GM18502 (cell line): ENCODE measurements around the gene VGLL1.

ENCODE experiments used
- ATAC-seq: cut with Tn5 transposase; IDR thresholded peaks from one replicate; pipeline ENCODE4 v1.9.1; 2021; ENCODE audit warnings: mild to moderate bottlenecking; ENCODE audit not compliant: unreplicated experiment, poor library complexity

Gene VGLL1

DNA sequence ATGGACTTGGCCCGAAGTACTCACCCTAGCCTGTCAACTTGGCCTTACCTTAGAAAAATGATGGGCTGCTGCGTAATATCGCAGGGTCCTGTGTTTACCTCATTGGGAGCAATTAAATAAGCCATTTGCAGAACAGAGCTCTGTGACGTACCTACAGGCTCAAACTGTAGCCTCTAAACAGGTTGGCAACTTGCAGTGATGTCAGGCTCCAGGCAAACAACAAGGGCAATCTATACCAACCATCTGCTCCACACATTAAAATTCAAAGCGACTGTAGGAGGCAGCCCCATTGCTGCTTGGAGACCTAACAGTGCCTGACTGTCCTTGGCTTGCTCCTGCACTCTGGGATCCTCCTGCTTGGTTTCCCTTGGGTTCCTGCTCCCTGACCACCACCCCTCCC is 17.2 kb downstream of the VGLL1 start:
- no peak for ATAC-seq

DNA sequence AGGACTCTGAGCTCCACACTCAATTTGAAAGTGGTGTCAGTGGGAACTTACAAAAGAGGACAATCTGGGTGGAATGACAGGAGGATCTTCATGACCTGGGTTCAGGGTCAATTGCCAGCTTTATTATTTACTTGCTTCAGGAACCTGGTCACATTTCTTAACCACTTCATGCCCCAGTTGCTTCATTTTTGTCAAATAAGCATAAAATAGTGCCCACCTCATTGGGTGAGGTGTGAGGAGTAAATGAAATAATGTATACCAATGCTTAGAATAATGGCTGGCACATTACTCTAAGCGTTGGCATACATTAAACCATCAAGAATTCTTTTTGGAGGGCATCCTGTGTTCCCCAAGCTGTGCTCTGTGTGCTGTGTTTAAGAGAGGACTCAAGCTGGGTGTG is 19.4 kb downstream of the VGLL1 start:
- no peak for ATAC-seq

DNA sequence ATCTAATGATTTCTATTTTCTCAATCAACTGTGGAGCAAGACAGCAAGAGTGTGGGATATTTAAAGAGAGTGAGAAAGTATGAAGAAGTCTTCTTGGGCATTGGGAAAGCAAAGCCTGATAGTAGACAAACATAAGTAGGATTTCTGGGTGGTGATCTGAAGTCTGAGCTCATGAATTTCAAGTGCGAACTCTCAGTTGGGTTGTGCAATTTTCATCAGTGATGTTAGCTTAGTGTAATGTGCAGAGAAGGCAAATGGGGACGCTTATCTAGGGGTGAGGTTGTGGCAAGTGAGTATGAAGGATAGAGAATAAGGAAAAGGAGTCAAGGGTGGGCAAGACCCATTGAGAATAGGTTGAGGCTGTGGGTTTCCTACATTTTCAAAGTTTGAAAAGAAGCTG is 23.7 kb downstream of the VGLL1 start:
- no peak for ATAC-seq

DNA sequence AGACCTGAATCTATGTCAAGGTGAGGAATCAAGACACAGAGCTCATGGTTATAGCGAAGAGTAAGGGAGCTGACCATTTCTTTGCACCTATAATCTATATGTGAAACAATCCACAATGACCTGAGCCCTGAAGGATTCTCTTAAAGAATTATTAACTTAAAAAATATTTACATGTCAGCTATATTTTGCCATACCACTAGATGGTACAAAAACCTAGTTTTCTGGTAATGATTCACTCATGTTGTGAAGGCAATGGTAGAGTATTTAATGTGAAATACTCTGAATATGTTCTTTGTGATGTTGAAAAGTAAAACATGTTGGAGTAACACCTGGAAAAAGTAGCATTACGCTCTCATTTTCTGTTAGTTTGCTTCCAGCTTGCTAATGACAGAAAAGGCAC is 40.0 kb downstream of the VGLL1 start:
- ATAC-seq = no peak

DNA sequence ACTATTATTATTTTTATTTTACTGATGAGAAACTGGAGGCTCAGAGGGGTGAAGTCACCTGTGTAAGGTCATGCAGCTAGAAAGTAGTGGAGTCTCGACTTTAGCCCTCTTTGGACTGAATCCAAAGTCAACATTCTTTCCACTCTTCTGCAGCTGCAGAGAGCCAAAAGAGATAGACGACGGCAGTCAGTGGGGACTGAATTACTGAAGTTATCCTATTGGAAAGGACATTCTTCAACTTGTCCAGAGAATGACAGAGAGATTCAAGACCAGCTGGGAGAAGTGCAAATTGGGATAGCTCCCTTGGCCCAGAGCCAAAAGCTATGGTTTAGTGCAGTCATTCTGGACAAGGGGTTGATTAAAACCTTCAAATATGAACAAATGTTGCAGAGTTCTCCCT is 42.5 kb downstream of the VGLL1 start:
- ATAC-seq = no peak

DNA sequence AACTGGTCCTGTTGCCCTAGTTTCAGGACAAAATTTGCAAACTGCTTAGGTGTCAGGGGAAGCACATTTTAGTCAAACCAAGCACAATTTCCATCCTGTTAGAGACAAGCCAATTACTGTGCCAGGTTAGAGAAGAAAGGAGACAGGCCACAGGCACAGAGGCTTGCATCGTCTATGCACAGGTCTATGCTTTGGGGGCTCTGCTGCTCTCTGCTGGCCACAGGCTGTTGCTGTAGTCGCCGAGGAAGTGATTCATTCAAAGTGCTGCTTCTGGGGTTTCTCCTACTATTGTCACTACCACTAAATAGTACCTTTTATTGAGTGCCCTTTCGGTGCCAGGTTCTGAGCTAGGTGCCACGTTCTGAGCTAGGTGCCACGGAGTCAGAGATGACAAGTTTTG is 45.5 kb downstream of the VGLL1 start:
- peak; percentile 95 for ATAC-seq

DNA sequence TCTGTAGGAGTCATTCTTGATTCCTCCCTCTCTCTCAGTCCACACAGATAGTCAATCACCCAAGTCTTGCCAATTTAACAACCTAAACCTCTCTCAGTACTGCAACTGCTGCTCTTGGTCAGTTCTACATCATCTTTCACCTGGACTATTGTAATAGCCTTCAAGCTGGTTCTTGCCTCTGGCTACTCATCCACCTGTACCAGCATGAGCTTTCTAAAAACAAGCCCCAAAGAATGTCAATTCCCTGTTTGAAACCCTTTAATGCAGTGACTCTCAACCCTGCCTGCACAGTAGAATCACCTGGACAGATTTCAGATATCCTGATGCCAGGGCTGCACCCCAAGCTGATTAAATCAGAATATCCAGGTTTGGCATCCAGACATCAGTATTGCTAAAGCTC is 48.3 kb downstream of the VGLL1 start:
- ATAC-seq = no peak

DNA sequence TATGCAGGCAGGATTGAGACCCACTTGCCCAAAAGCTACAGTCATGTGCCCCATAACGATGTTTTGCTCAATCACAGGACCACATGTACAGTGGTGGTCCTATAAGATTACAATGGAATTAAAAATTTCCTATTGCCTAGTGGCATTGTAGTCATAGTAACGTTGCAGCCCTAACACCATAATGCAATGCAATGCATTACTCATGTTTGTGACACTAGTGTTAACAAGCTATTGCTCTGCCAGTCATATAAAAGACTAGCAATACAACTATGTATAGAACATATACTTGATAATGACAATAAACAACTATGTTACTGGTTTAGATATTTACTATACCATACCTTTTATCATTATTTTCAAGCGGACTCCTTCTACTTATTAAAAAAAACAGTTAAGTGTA is 50.6 kb downstream of the VGLL1 start:
- no peak for ATAC-seq

DNA sequence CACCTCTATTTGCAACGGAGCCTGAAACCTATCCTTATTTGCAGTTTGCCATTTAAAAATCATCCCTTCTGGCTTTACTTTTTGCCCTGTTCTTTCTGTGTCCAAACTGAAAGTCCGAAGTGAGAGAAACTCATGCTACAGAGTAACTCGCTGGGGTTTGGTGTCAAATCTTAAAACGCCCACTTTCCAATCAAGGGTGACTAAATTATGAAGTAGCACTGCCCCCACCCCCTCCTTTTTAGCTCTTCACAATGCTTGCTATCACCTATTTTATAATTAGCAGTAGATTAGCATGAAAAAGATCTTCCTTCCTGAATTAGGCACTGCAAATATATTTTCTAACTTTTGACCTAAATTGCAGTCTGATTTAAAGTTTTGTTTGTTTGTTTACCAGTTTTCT is 52.5 kb downstream of the VGLL1 start:
- ATAC-seq = peak; percentile 55

DNA sequence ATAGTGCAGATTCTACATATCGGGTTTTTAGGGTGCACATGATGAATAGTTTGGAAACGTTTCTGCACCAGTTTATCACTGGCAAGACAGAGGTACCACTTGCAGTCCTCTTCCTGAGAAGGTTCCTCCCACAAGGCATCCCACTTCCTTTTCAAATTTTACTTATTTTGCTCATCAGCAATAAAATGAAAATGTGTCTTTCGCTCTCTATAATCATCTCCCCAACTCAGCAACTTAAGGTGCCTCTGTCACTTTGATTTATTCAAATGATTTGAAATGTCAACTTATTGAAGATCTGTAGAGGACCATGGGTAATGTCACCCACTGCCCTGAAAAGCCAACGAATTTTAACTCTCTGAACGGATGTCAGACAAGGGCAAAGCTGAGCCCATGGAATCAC is 53.2 kb downstream of the VGLL1 start:
- no peak for ATAC-seq

DNA sequence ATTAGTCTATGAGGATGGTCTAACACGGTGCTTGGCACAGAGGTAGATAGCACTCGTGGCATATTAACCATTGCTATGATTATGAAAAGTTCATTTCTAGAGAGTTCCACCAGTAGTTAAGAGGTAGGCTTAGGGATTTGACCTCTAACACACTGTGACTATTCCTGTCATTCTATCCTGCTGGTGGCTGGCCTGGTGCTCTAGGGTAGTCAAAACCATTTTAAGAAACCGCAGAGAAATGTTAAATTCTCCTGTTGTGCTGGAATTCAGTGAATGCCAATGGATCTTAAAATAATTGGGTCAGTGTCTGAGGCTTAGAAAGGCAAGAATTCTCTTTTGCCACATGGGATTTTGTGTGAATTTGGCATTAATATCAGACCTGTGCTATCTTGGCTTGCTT is 53.9 kb downstream of the VGLL1 start:
- no peak for ATAC-seq

DNA sequence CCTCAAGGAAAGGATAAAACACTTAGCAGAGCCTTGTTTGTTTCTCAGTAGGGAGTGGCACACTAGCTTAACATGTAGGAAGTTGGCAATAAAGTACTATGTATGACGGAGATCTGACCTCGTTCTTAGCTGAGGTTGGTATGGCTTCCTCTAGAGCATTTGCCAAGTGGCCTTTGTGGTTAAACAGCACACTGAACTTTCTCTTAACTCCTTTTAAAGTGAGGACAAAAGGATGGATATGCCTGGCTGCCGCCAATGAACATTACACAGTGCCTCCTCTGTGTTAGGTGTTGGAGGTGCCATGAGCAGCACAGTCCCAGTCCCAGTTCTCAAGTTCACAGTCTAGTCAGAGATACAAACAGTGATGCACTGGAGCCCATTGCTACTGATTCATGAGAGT is 54.4 kb downstream of the VGLL1 start:
- no peak for ATAC-seq

DNA sequence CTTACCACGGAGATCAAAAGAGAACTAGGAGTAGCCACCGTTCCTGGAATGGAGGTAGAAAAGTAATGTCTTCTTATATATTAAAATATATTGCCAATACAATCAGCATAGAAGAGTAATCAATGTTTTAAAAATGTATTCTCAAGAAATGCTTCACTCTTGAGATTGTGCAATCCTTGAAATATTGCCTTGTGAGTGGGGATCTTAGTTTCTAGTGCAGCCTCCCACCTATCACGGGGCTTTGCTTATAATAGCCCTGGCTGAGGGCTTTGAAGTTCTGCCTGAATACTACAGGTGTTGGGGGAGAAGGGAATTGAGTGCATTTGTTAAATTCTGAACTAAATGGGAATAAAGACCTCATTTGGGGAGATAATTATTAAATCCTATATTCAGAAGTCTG is 55.5 kb downstream of the VGLL1 start:
- no peak for ATAC-seq

DNA sequence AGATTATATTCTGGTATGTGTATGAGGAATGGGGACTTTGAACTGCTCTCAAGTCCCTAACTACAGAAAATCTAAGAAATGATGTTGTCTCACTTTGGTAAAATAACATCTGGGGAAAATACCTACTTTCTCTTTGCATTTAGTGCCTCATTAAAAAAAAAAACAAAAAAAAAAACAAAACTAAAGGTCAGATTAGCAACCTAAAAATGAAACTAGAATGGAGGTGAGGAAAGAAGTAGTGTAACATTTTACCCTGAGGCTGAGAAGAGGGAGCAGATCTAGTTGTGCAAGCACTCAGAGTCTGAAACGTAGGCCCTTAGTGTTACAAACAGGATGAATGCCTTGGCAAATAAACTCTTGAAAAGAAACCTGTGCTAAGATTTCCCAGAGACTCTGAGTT is 56.0 kb downstream of the VGLL1 start:
- peak; percentile 65 for ATAC-seq

DNA sequence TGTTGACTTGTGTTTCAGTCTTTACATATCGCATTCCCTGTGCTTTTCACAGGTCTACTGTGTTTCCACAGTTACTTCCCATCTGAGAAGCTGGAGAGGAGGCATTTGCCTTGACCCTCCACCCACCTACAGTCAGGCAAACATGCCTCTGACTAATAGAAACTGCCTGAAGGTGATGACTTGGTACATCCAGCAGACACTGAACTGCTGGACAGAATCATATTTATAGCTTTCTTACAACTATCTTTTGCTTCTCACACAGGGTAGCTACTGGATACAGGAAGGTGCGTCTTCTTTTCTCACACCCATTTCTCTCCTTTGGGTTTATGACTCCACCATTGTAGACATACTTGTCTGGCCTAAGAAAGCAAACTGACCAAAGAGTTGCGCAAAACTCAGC is 58.0 kb downstream of the VGLL1 start:
- no peak for ATAC-seq

DNA sequence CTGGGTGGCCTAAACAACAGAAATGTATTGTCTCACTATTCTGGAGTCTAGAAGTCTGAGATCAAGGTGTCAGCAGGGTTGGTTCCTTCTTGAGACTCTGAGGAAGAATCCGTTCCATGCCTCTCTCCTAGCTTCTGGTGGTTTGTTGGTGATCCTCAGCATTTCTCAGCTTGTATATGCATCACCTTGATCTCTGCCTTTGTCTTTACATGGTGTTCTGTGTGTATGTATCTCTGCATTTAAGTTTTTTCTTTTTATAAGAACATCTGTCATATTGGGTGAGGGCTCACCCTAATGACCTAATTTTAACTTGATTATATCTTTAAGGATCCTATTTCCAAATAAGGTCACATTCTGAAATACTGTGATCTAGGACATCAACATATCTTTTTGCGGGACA is 65.3 kb downstream of the VGLL1 start:
- ATAC-seq = no peak

DNA sequence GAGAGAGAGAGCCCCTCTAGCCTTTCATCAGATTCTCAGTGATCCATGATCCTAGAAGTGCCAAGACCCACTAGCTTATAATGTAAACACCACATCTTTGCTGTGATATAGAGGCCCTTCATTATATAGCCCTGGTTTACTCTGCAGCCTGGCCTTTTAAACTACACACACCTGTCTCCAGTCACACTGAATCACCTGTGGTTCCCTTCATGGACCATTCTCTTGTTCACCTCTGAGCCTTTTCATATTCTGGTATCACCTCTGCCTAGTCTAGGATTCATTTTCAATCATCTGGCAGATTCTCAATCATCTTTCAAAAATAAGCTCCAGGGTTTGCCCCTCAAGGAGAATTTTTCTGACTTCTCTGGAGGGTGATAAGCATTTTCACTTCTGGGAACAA is 65.9 kb downstream of the VGLL1 start:
- ATAC-seq = no peak

DNA sequence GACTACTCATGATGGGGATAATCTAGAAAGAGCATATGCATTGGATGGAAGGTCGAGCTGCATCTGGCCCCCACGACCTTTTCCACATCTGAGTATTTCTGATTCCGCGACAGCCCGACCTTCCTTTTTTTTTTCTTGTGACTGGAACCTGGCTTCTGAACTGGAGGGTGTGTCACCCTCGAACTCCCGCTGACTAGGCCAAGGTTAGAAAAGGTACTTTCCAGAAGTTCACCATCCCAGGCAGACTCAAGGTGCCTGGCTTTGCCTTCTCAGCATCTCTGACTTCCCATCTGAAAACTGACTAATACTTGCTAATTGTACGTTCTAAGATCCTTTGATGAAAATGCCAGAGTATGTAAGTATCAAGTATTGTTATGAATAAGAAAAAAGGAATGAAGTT is 66.6 kb downstream of the VGLL1 start:
- no peak for ATAC-seq

DNA sequence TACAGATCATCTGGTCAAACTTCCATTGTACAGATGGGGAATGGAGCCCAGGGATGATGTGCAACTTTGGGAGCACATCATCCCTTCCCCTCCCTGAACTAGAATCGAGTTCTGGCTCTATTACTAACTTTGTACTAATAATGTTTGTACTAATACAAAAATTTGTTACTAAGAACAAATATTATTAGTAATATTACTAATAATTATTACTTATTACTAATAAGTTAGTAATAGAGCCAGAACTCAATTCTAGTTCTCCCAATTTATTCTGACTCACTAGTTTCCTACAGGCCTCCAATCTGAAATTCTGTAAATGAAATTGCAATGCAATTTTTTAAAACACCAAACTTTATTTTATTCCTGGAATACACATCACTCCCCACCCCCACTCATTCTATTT is 68.0 kb downstream of the VGLL1 start:
- no peak for ATAC-seq
